Left hindlimb (tissue), 1 donor: ENCODE measurements around the gene ZMYND8.
A peak's percentile ranks its signal among the peaks of the same experiment; 100 is the strongest.
"Not testable (repeated sequence)": the region's sequence is repeated elsewhere in the genome, so short reads cannot be mapped to it uniquely, and the experiment has no call there.

Source experiments
- DNase-seq: peaks from one replicate; pipeline ENCODE4 v3.0.0-alpha.2; 2018

Gene ZMYND8

DNA sequence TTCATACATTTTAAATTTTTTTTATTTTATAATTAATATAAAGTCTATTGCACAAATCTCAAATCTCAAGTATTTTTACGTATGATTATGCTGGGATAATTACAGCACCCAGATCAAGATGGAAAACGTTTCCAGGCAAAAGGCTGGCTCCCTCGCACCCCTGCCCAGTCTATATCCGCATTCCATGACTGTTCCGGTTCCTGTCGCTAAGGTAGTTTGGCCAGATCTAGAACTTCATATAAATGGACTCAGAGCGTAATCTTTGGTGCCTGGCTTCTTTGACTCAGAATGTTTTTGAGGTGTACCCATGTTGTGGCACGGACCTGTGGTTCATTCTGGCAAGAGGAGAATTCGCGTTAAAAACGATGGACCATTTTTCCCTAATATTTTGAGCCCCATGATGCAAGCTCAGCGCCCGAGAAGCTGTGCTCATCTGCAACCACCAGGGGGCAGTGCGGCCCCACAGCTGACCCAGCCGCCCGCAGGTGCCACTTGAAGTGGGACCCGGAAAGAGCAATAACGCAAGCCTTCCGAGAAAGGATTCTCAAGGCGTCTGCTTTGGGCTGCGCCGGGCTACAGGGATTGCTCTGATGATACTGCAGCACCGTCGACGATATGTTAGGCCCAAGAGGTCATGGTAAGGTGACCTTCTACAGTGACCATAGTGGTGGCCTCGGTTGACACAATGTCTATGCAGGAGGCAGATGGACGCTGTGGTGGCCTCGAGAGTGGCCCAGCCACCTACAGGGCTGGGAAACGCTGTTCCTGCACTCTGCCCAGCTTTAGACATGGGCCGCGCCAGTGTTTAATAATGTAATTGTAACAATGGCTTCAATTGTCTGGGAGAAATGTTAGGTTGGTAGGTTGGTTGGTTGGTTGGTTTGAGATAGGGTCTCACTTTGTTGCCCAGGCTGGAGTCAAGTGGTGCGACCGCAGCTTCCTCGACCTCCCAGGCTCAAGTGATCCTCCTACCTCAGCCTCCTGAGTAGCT is 160.1 kb downstream of the ZMYND8 start:
- DNase-seq: peak; percentile 65

GRCh38 chr20:47195573-47195972 is 160.9 kb downstream of the ZMYND8 start:
- DNase-seq: no peak

- DNase-seq: no peak
These were observed 164.5 kb downstream of the ZMYND8 start for GRCh38 chr20:47191956-47192355.

GRCh38 chr20:47191074-47191673 is 165.3 kb downstream of the ZMYND8 start:
- no peak for DNase-seq

GRCh38 chr20:47189060-47189459 is 167.4 kb downstream of the ZMYND8 start:
- DNase-seq: no peak

DNA sequence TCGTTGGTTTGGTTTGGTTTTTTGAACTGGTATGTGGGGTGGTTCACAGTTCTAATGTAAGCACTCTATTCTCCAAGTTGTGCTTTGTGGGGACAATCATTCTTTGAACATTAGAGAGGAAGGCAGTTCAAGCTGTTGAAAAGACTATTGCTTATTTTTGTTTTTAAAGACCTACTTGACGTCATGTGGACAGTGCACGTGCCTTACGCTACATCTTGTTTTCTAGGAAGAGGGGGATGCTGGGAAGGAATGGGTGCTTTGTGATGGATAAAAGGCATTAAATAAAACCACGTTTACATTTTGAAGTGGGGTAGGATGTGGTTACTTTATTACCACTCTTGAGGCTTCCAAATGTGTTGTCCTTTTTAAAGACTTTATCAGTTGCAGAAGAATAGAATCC is 168.0 kb downstream of the ZMYND8 start:
- DNase-seq: no peak

- DNase-seq: no peak
These were observed 168.9 kb downstream of the ZMYND8 start for GRCh38 chr20:47187450-47188195.

GRCh38 chr20:47183367-47183766 is 173.1 kb downstream of the ZMYND8 start:
- DNase-seq: peak; percentile 53

DNA sequence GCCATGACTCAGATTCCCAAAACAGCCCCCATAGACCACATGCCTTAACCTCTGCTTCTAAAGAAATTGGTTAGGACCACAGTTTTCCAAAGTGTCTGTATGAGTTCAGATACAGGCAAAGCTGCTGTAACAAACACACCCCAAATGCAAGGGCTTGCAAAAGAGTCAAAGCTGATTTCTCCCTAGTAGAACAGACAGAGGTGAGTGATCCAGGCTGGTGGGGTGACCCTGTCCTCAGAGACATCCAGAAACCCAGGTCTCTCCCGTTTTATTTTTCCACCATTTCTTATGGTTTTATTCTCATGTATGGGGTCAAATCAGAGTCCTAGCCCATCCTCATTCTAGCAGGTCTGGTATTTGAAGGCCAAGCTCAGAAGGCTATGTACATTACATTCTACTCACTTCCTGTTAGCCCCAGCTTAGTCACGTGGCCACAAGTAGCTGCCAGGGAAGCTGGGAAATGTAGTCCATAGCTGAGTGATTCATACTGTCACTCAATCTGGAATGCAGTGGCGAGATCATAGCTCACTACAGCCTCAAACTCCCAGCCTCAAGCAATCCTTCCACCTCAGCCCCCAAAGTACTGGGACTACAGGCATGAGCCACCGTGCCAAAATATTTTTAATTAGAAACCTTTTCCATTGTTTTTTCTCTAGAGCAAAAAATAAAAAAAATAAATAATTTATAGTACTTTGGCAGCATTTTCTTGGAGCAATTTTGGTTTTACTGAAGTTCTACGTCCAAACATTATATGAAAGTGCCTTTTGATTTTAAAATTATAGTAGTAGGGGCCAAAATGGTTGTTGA is 175.2 kb downstream of the ZMYND8 start:
- DNase-seq: no peak

DNA sequence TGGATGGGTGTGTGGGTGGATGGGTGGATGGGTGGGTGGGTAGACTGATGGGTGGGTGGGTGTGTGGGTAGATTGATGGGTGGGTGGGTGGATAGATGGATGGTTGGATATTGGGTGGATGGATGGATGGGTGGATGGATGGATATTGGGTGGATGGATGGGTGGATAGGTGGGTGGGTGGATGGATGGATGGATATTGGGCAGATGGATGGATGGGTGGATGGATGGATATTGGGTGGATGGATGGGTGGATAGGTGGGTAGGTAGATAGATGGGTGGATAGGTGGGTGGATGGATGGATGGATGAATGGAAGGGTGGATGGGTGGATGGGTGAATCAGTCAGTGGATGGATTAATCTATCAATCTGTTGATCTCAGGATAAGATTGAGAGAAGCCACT is 177.2 kb downstream of the ZMYND8 start:
- no peak for DNase-seq

DNA sequence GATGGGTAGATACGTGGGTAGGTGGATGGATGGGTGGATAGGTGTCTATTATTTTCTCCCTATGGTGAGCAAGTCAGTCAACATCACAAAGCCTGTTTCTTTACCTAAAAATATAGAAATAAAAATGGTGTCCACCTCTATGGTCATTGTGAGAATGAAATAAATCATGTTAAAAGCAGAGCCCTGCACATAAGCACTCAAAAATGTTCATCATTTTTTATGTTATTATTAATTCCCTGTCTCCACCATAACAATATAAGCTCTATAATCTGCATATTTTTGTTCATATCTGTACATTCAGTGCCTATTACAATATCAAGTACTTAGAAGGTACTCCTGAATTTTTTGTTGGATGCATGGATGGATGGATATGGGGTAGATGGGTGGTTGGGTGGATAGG is 177.6 kb downstream of the ZMYND8 start:
- DNase-seq: no peak

DNA sequence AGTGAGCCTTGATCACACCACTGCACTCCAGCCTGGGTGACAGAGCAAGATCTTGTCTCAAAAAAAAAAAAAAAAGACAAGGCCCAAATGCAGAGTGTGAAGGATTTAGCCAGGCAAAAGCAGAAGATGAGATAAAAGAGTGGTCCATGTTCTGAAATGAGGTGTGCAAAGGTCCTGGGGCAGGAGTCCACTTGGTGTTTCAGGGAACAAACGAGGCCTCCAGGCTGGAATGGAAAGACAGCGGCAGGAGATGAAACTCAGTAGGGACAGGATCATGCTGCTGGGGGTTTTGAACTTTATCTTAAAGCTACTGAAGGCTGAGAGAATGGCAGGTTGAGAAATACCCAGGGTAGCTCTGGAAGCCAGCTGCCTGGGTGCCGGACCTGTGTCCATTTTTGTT is 178.2 kb downstream of the ZMYND8 start:
- DNase-seq: no peak

GRCh38 chr20:47176217-47176616 is 180.3 kb downstream of the ZMYND8 start:
- not testable (repeated sequence) for DNase-seq

DNA sequence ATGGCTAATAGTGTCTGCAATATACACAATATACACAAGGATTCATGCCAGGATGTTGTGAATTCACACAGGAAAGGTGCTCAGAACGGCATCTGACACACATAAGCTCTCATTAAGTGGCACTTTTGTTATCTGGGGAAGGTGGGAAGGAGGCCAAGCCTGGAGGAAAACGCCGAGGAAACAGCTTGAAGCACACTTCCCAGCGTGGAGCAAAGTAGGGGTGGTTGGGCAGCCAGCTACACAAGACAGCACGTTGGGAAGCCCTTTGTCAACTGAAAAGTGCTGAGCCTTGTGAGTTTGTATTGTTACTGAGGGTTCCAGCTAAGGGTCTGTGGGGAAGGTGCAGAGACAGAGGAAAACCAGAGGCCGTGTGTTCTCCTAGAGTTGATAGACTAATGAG is 181.0 kb downstream of the ZMYND8 start:
- no peak for DNase-seq

- no peak for DNase-seq
These were observed 181.8 kb downstream of the ZMYND8 start for GRCh38 chr20:47174456-47175243.

- DNase-seq: no peak
These were observed 182.8 kb downstream of the ZMYND8 start for GRCh38 chr20:47173596-47174216.

- no peak for DNase-seq
These were observed 183.9 kb downstream of the ZMYND8 start for GRCh38 chr20:47172579-47172978.

- DNase-seq: no peak
These were observed 188.7 kb downstream of the ZMYND8 start for GRCh38 chr20:47167846-47168245.

DNA sequence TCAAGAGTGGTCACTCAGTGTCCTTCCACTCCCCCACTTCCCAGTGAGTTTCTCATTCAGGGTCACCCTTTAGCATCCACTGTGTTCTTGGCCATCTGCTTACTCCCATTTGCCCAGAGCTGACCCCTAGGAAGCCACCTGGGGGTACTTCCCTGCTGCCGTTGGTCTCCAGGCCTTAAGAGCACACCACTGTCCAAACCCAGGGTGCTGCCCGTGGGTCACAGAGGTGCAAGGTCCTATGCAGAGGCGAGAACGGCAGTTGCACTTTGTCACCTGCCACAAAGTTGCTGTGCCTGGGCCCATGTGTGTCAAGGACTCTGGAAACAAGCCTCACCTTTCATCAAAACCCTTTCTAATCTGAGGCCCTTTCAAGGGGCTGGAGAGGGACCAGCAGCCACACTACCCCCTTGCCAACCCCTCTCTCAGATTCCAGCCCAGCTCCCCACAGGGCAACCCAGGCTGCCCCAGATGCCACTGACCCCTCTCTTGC is 191.1 kb downstream of the ZMYND8 start:
- DNase-seq: no peak

GRCh38 chr20:47164140-47164539 is 192.4 kb downstream of the ZMYND8 start:
- no peak for DNase-seq

DNA sequence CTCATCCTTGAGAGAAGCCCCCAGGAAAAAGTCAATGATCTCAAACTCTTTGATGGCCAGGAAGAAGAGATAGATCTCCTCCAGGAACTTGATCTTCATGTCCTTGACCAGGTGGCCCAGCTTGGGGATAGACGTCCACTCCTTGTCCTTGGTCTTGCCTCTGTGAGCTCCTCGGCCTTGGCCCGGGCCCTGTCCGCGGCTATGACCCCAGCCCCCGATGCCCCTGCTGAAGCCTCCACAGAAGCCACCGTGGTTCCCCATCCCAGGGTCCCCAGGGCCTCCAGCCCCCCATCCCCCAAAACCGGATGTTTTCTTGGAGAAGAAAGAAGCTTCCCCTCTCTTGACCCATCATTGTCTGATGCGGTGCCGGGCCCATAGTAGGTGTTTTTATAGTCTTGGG is 195.1 kb downstream of the ZMYND8 start:
- DNase-seq: no peak
